Peyer's patch (tissue), 4 donors: Measurements from ENCODE around the gene FAM187B. TPM values are rescaled to one million over a fixed set of nuclear protein-coding genes. Genes with fewer than 3 reads are reported as not detected.
"Not testable (repeated sequence)": the region's sequence is repeated elsewhere in the genome, so short reads cannot be mapped to it uniquely, and the experiment has no call there.

ENCODE experiments used
- DNase-seq, 3 donors: peaks; one replicate each; pipeline ENCODE4 v3.0.0-alpha.2; 2017 to 2019
- H3K27ac ChIP-seq, 4 donors: fragments of 200-600 bp; sonication (generic); one replicate each; pipeline ENCODE4 v1.5.1; 2016 to 2019
- H3K27me3 ChIP-seq, 2 donors: fragments of 200-600 bp; sonication (generic); one replicate each; pipeline ENCODE4 v1.5.1; 2019
- H3K36me3 ChIP-seq, 3 donors: fragments of 200-600 bp; sonication (generic); one replicate each; pipeline ENCODE4 v1.5.1; 2016 to 2019
- H3K4me1 ChIP-seq, 4 donors: fragments of 200-600 bp; sonication (generic); one replicate each; pipeline ENCODE4 v1.5.1; 2016 to 2019
- H3K4me3 ChIP-seq, 4 donors: fragments of 200-600 bp; sonication (generic); 1 replicate in 3 of 4; 2 replicates in 1 of 4; pipeline ENCODE4 v1.5.1; 2016 to 2019; ENCODE audit warnings: mild to moderate bottlenecking in 1 of 4
- H3K9me3 ChIP-seq, 4 donors: fragments of 200-600 bp; sonication (generic); one replicate each; pipeline ENCODE4 v1.5.1; 2016 to 2019; ENCODE audit warnings: mild to moderate bottlenecking in 1 of 4
- CTCF ChIP-seq, 6 experiments: fragments of 450-650 bp in 4 of 6; fragments of 200-600 bp in 2 of 6; sonication (generic) in 1 of 6; IDR thresholded peaks; one replicate each; pipeline ENCODE4 v1.5.1; 2017 to 2019; ENCODE audit warnings: antibody characterized with exemption in 6 of 6, mild to moderate bottlenecking in 3 of 6, moderate library complexity in 1 of 6
- POLR2A ChIP-seq, 2 donors: fragments of 450-650 bp; IDR thresholded peaks; one replicate each; pipeline ENCODE4 v1.5.1; 2017; ENCODE audit warnings: antibody characterized with exemption in 2 of 2, mild to moderate bottlenecking in 2 of 2, moderate library complexity in 2 of 2
- total RNA-seq, 4 donors: library from RNA; depleted of rRNA; stranded (reverse); fragments of >200 nt; gene quantifications; one replicate each; pipeline ENCODE4 v1.1.0, GENCODE V29; 2016

FAM187B gene
- total RNA-seq, 4 donors from 2014 or later: not detected

DNA sequence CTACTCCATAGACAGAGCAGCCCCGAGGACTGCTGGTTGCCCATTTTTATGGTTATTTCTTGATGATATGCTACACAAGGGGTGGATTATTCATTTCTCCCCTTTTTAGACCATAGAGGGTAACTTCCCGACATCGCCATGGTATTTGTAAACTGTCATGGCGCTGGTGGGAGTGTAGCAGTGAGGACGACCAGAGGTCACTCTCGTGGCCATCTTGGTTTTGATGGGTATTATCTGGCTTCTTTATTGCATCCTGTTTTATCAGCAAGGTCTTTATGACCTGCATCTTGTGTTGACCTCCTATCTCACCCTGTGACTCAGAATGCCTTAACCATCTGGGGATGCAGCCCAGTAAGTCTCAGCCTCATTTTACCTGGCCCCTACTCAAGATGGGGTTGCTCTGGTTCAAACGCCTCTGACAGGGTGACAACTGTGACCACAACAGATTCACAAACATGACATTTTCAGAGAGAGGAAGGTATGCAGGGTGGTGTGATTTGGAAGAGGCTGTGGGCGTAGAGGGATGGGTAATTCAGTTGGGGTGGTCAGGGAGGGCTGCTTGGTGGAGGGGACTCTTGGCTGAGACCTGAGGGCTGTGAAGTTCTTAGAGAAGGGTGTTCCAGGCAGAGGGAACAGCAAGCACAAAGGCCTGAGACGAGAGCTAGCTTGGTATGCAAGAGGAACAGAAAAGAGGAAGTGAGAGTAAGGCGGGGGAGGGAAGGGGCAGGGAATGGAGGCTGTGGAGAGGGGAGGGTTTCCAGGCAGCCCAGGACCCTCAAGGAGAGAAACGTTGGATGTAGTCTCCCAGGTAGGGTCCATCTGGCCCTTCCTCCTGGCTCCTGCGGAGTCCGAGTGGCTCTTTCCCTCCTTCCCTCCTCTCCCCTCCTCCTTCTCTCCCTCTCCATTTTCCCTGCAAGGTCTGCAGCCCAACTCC lies 23.5 kb downstream of the FAM187B start:
- Histone ChIP-seq H3K4me3 (no peak overlapping the region), H3K27ac (peak overlapping the region; percentile 28 to 87 (median 78)), H3K4me1 (peaks cover 0 to 27% (median 8%) of the 10 kb centered on the region in 4 donors), H3K9me3 (no peaks in the 10 kb centered on the region), H3K36me3 (no peaks in the 10 kb centered on the region), H3K27me3 (no peaks in the 10 kb centered on the region)
- TF ChIP-seq CTCF (IDR thresholded peaks at IDR 0.05) (no peak), POLR2A (IDR thresholded peaks at IDR 0.05) (no peak)
- DNase-seq: peak in 2 of 3 donors; percentile 79 to 81

DNA sequence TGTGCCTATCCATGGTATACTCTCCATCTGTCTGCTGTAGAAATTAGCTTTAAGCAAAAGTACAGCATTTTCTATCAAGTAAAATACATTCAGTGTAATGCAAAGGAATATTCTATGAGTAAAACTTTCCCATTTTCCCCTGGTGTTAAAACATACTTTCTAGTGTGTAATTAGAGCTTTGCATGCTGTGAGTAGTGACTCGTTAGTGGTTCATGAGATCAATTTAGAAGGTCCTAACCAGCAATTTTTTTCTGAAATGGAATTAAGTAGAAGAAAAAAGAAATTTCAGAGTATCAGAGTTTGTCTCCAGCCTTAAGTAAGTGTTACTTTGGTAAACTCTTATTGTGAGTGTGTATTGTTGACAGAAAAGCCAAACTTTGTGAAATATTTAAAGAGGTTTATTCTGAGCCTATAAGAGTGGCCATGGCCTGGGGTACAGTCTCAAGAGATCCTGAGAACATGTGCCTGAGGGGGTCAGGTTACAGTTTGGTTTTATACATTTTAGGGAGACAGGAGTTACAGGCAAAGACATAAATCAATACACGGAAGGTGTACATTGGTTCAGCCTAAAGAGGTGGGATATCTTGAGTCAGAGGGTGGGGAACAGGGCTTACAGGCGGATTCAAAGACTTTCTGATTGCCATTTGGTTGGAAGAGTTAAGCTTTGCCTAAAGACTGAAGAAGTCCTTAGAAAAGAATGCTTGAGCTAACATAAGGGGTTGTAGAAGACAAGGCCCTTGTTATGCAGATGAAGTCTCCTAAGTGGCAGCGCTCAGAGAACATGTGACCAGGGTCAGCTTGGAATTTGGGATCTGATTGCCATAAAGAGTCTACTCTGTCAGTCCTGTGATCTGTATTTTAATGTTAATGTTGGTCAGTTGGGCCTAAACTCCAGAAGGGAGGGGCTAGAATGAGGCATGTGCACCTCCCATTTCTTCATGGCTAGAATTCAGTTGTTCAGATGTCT lies 25.5 kb downstream of the FAM187B start:
- no peak overlapping the region for H3K4me3 ChIP-seq
- H3K27ac ChIP-seq: no peak overlapping the region
- TF ChIP-seq CTCF (IDR thresholded peaks at IDR 0.05): no peak
- no peak for TF ChIP-seq POLR2A (IDR thresholded peaks at IDR 0.05)
- no peaks in the 10 kb centered on the region for H3K36me3 ChIP-seq
- no peaks in the 10 kb centered on the region for H3K27me3 ChIP-seq
- H3K4me1 ChIP-seq: peaks cover 0 to 27% (median 7%) of the 10 kb centered on the region in 4 donors
- H3K9me3 ChIP-seq: no peaks in the 10 kb centered on the region
- no peak for DNase-seq

- no peak overlapping the region for H3K27ac ChIP-seq
- H3K27me3 ChIP-seq: no peaks in the 10 kb centered on the region
- peaks cover 0 to 2% (median 0%) of the 10 kb centered on the region in 4 donors for H3K4me1 ChIP-seq
- no peaks in the 10 kb centered on the region for H3K36me3 ChIP-seq
- TF ChIP-seq POLR2A (IDR thresholded peaks at IDR 0.05) (no peak), CTCF (IDR thresholded peaks at IDR 0.05) (no peak)
- no peak overlapping the region for H3K4me3 ChIP-seq
- H3K9me3 ChIP-seq: no peaks in the 10 kb centered on the region
- DNase-seq: no peak
Observed at GRCh38 chr19:35199481-35199880, 29.1 kb downstream of the FAM187B start.

GRCh38 chr19:35196861-35197260 lies 31.7 kb downstream of the FAM187B start:
- H3K27me3 ChIP-seq, H3K36me3 ChIP-seq, H3K4me3 ChIP-seq, DNase-seq, H3K9me3 ChIP-seq, H3K4me1 ChIP-seq, H3K27ac ChIP-seq: not testable (repeated sequence)

GRCh38 chr19:35195830-35196229 lies 32.7 kb downstream of the FAM187B start:
- Histone ChIP-seq H3K27ac (no peak overlapping the region), H3K4me1 (no peaks in the 10 kb centered on the region), H3K36me3 (no peaks in the 10 kb centered on the region), H3K9me3 (no peaks in the 10 kb centered on the region), H3K4me3 (no peak overlapping the region), H3K27me3 (no peaks in the 10 kb centered on the region)
- TF ChIP-seq POLR2A (IDR thresholded peaks at IDR 0.05): no peak
- no peak for DNase-seq

DNA sequence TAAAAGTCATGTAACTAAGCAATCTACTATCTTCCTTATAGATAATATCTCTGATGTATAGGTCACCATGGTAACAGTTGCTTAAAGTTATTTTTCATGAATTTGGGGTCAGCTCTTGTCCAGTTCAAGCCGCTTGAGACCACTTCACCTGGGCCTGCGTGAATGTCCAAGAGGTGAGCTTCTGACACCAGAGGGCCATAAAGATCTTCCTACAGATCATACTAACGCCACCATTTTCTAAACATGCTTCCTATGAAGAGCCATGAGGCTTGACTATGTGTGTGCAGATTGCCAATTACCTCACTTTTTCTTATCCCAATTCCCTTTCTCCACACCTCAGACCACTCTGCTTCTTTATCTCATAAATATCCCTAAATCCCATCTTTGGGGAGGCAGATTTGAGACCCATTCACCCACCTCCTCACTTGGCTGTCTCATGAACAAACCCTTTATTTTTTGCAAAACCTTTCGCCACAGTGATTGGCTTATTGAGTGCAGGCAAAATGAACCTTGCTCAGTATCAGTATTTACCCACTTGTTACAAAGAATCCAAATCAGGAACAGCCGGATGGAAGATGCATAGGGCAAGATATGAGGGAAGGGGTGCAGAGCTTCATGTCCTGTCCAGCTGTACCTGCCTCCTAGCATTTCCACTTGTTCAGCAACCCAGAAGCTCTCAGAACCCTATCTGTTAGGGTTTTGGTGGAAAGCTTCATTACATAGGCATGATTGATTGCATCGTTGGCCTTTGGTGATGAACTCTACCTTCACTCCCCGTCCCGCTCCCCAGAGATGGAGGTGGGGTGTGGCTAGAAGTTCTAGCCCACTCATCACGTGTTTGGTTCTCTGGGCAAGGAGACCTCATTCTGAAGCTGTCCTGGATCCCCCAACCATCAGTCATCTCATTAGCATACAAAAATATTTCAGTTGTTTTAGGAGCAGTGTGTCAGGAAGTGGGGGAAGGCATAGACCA lies 34.2 kb downstream of the FAM187B start:
- no peaks in the 10 kb centered on the region for H3K36me3 ChIP-seq
- no peak for DNase-seq
- no peaks in the 10 kb centered on the region for H3K27me3 ChIP-seq
- TF ChIP-seq POLR2A (IDR thresholded peaks at IDR 0.05): no peak
- TF ChIP-seq CTCF (IDR thresholded peaks at IDR 0.05): no peak
- no peak overlapping the region for H3K4me3 ChIP-seq
- H3K9me3 ChIP-seq: no peaks in the 10 kb centered on the region
- H3K4me1 ChIP-seq: no peaks in the 10 kb centered on the region
- H3K27ac ChIP-seq: no peak overlapping the region
